AG10803 (cell line): ENCODE results near the gene SFR1.

ENCODE experiments used
- DNase-seq: peaks from one replicate; pipeline ENCODE4 v3.0.0; 2010; ENCODE audit warnings: low read depth
- H3K4me3 ChIP-seq: 2 replicates; pipeline ENCODE4 v1.5.1; 2011; ENCODE audit warnings: mild to moderate bottlenecking, low read length, control low read depth
- CTCF ChIP-seq: conservative IDR thresholded peaks from 2 replicates; pipeline ENCODE4 v1.5.1; 2011; ENCODE audit warnings: mild to moderate bottlenecking, low read length, control low read depth, inconsistent platforms

The SFR1 gene, protein sequence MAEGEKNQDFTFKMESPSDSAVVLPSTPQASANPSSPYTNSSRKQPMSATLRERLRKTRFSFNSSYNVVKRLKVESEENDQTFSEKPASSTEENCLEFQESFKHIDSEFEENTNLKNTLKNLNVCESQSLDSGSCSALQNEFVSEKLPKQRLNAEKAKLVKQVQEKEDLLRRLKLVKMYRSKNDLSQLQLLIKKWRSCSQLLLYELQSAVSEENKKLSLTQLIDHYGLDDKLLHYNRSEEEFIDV

GRCh38 chr10:104121485-104122224 is at the start of gene SFR1:
Gene SFR1 (plus strand): TSS chr10:104122171. CDS start chr10:104122184, 13 bp downstream.
- TF ChIP-seq CTCF, result peak; percentile 54
- H3K4me3 ChIP-seq, result peak within 1 kb of the TSS; percentile 91
- DNase-seq, result peak; percentile 98

- no peak for TF ChIP-seq CTCF
- peak; percentile 21 for DNase-seq
- H3K4me3 ChIP-seq, result no peak overlapping the region
Observed at GRCh38 chr10:104072786-104073185, 49.2 kb upstream of the SFR1 start.

GRCh38 chr10:104074505-104074904 is 47.5 kb upstream of the SFR1 start:
- no peak for TF ChIP-seq CTCF
- no peak for DNase-seq
- no peak overlapping the region for H3K4me3 ChIP-seq

DNA sequence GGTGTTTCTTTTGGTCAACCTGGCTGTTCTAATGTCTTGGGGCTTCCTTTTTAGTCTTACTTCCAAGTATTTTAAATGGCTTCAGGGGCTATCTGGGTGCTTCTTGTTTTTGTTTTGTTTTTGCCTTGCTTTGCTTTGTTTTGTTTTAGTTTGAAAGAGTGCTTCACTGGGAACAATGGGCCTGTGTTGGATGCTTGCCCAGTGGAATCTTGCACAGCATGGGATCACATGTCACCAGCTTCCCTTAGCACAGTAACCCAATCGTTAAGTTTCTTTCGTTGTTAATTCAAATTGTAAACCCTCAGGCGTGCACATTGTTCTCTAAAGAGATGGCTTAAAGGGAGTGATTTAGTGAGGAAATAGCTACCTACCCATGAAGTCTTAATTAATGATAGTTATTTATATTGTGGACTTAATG is 45.2 kb upstream of the SFR1 start:
- no peak for TF ChIP-seq CTCF
- no peak overlapping the region for H3K4me3 ChIP-seq
- DNase-seq, result peak; percentile 26

GRCh38 chr10:104077247-104077646 is 44.7 kb upstream of the SFR1 start:
- H3K4me3 ChIP-seq, result no peak overlapping the region
- no peak for TF ChIP-seq CTCF
- DNase-seq, result no peak

DNA sequence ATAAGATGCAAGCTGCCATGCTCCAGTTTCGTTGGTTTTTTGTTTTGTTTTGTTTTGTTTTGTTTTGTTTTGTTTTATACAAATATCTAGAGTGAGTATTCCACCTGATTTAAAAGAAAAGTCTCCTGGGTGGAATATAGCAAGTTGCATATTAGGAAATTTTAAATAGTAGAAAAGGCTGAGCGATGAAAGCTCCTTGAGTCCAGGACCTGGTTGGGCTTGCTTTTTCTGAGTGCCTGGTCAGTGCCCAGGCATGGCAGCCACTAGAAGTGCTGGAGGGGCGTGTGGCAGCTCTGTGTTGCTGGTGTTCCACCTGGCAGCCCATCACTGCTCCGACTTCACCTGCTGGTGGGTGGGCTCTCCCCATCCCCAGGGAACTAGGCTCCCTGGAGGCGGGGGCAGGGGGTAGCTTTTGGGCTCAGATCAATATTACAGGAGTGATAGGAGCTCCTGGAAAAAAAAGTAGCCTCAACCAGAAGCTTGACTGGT is 44.3 kb upstream of the SFR1 start:
- H3K4me3 ChIP-seq, result no peak overlapping the region
- TF ChIP-seq CTCF, result no peak
- DNase-seq, result no peak

DNA sequence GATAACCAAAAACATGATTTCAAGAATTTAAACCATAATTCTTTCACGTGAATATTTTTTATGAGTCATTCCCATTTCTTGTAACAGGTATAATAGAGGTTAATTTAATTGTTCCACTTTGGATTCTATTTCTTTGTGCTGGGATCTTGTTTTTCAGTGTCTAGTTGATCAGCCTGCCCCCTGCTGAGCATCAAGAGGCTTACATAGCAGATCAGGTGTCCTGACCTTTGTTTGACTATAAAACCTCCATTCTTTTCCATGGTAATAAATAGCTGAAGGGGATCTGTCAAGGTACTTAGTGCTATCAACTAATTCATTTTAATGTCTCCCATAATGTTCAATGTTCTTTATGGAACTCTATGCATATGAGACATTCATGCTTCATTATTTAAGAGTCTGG is 41.2 kb upstream of the SFR1 start:
- peak; percentile 44 for TF ChIP-seq CTCF
- DNase-seq, result peak; percentile 23
- H3K4me3 ChIP-seq, result no peak overlapping the region
